DMS114 treated with DMSO at 0.1 percent for 48 hours (cell line): ENCODE data around the gene COA4.

Experiments
- DNase-seq: peaks from one replicate; lab custom pipeline; 2025; ENCODE audit not compliant: unreplicated experiment; lab: John Stamatoyannopoulos, UW

COA4 gene

GRCh38 chr11:73866095-73866579 lies 10.5 kb downstream of the COA4 start:
- no peak for DNase-seq

- DNase-seq: no peak
Observed at GRCh38 chr11:73862986-73863385, 13.7 kb downstream of the COA4 start.

GRCh38 chr11:73860202-73860601 lies 16.4 kb downstream of the COA4 start:
- DNase-seq: no peak

DNA sequence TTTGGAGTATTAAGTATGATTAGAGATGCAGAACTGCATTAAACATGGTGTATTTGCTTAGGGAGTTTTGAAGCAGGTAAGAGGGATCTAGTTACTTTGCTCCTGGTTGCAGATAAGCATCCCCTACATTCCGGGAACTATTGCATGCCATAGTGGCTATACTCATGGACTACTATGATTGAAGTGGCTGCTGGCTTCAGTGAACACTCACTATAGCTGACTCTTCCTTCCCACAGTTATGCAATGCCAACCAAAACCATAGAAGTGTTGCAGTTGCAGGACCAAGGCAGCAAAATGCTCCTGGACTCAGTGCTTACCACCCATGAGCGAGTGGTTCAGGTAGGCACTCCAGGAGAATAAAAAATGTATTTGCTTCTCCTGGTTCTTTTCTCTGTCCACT lies 17.0 kb downstream of the COA4 start:
- DNase-seq: no peak

DNA sequence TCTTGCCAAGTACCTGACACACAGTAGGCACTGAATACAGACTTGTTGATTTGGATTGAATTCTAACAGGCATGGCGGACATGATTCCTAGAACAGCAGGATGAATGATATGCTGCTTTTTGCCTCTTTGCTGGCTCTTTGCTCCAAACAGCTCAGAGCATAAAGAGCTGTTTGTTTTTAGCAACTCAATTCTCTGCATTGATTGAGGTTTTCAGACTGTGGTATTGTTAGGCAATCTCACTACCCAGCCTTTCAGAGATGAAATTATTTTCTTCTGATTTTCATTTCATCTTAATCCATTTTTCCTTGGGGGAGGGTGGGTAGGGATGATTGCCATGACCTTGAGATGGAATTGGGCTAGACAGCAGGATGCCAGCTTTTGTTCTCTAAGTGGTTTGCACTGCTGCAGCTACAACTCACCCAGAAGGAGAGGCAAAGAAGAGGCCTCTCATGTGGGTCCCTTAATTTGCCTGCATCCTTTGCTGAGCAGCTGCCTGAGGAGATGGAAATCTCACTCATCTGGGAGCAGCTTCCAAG lies 20.5 kb downstream of the COA4 start:
- no peak for DNase-seq

- no peak for DNase-seq
Observed at GRCh38 chr11:73854680-73855079, 22.0 kb downstream of the COA4 start.

DNA sequence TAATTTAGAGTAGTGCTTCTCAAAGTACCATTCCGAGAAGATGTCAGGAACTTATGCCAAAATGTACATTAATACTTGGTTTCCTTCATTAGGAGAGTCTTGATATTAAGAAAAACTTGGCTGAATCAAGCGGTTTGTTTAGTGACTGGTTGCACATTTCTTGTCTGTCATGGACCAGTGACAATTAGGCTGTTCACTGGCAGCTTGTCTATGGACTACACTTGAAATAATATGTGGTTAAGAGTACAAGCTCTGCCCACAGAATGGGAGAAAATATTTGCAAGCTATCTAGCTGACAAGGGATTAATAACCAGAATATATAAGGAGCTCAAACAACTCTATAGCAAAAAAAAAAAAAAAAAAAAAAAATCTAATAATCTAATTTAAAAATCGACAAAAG lies 24.6 kb downstream of the COA4 start:
- DNase-seq: no peak

DNA sequence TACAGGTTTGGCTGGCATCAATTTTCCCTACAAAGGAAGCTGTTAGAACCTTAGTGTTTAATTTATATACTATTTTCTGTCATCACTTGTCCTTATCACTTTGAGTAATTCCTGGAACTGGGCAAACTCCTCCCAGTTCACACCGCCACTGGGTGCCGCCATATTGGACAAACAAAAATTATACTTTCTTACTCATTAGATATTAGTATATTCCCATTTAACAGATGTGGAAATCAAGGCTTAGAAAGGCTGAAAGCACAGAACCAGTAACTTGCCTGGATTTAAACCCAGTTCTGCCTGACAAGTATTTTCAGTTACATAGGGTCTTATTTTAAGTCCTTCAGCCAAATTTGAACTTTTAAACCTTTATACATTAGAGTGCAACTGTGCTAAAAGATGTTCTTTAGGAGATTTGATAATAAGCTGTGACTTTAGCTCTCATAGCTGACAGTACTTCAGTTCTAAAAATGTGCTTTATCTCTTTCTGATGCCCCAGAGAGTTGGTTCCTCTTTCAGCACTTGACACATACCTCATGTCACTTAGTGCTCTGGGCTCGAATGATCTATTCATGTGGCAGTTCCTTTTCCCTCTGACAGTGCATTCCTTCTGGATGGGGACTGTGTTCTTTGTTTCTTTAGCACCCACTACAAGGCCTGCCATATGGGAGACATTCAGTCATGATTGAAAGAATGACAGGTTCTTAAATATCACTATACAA lies 25.4 kb downstream of the COA4 start:
- no peak for DNase-seq

- no peak for DNase-seq
Observed at GRCh38 chr11:73839123-73839457, 37.6 kb downstream of the COA4 start.

GRCh38 chr11:73838443-73839122 lies 38.1 kb downstream of the COA4 start:
- no peak for DNase-seq

GRCh38 chr11:73833067-73833466 lies 43.6 kb downstream of the COA4 start:
- DNase-seq: no peak

- no peak for DNase-seq
Observed at GRCh38 chr11:73830261-73830660, 46.4 kb downstream of the COA4 start.
